WI38 (cell line): ENCODE data around the gene LYPD6B.

ENCODE experiments used
- H3K4me3 ChIP-seq: 2 replicates; pipeline ENCODE4 v1.5.1; 2011; ENCODE audit warnings: low read depth, mild to moderate bottlenecking, control low read depth, low read length
- CTCF ChIP-seq: IDR thresholded peaks from 2 replicates; pipeline ENCODE4 v1.5.1; 2012; ENCODE audit warnings: low read depth, mild to moderate bottlenecking, control low read depth, low read length

LYPD6B gene

GRCh38 chr2:149134335-149134923, 95.9 kb downstream of the LYPD6B start:
- H3K4me3 ChIP-seq: no peak overlapping the region
- no peak for TF ChIP-seq CTCF

GRCh38 chr2:149136111-149136510, 97.6 kb downstream of the LYPD6B start:
- TF ChIP-seq CTCF: no peak
- no peak overlapping the region for H3K4me3 ChIP-seq

DNA sequence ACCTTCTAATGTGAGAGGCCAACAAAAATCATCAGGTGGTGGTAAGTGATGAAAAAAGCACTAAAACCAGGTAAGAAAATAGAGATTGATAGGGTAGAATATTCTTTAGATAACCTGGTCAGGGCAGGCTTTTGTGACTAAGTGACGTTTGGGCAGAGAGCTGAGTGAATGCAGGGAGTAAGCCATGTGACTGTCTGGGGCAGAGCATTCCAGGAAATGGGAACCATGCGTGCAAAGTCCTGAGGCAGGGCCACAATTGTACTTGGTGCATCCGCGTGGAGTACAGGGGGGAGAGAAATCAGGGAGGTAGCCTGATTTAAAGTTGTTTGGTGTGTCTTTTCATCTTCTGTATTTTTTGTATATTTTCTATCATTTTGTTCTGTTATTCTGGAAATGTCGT, 102.5 kb downstream of the LYPD6B start:
- no peak overlapping the region for H3K4me3 ChIP-seq
- TF ChIP-seq CTCF: no peak

DNA sequence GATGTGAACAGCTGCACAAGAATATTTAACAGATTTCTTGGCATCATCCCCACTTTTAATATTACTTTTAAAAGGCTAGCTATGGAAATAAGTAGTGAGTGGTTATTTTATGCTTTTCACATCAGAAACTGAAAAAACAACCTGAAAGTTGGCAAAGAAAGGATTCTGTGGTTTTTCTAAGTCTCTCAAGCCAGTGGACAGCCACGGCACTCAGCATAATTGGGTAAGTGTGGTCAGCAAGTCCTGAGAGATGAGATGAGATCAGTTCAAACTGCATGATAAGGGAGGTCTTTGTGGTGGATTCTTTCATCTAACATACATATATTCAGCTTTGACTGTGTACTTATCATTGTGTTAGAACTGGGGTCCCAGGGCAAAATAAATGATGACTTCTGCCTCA, 105.2 kb downstream of the LYPD6B start:
- no peak for TF ChIP-seq CTCF
- H3K4me3 ChIP-seq: no peak overlapping the region

GRCh38 chr2:149145314-149146295, 107.1 kb downstream of the LYPD6B start:
- no peak overlapping the region for H3K4me3 ChIP-seq
- no peak for TF ChIP-seq CTCF

- TF ChIP-seq CTCF: no peak
- no peak overlapping the region for H3K4me3 ChIP-seq
Observed at GRCh38 chr2:149146876-149147275, 108.4 kb downstream of the LYPD6B start.

DNA sequence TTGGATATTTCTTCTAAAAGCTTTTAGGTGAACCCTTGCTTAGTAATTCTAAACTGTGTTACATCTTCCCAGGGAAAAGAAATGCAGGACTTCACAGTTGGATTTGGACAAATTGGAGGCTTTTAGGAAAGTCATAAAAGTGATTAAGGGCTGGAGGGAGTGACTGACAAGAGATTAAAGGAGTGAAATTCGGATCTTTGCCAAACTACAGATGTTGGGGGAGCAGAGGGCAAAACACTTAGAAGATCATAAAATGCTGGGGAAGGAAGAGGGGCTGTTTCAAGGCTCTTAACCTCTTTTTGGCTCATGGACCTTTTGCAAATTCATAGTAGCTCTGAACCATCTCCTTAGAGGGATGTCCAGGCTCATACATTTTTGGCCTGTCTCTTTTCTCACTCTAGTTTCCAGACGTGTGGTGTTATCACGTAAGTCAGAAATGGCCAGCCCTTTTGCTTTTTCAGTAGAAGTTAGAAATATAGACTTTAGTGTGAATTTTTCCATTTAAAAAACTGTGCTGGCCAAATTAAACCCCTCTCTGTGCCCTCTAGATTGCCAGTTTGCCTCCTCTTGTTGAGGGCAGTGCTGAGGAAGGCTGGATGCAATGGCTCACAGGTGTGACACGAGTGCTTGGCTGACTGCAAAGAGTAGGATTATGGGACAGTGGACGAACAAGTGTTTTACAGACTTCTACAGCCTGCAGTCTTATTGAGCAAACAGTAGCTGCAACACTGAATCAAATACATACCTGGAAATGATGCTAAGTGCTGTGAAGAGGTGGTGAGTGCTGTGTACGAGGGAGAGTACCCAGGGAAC, 109.9 kb downstream of the LYPD6B start:
- no peak overlapping the region for H3K4me3 ChIP-seq
- TF ChIP-seq CTCF: no peak
